GM21786 (cell line): ENCODE measurements around the gene MPZ.
"Not testable (repeated sequence)": the region's sequence is repeated elsewhere in the genome, so short reads cannot be mapped to it uniquely, and the experiment has no call there.

Source experiments
- ATAC-seq: cut with Tn5 transposase; IDR thresholded peaks from one replicate; pipeline ENCODE4 v1.9.1; 2021; ENCODE audit not compliant: unreplicated experiment

Gene MPZ

GRCh38 chr1:161257109-161257508, 52.7 kb downstream of the MPZ start:
- ATAC-seq = not testable (repeated sequence)

- ATAC-seq = not testable (repeated sequence)
Observed at GRCh38 chr1:161255955-161256520, 53.7 kb downstream of the MPZ start.

- not testable (repeated sequence) for ATAC-seq
Observed at GRCh38 chr1:161255302-161255701, 54.5 kb downstream of the MPZ start.
